ENCODE measurements around the gene TGFB1. TPM values are rescaled to one million over a fixed set of nuclear protein-coding genes. Genes with fewer than 3 reads are reported as not detected.

TGFB1 gene
- total and polyA plus RNA-seq, 9 of the 15 experiments (the other 6 are each of a cell fraction or from before 2014, with no cell fraction given): 0.24 to 159 (median 17.2) TPM

- ATAC-seq (no peak), DNase-seq (ENCODE audit: extremely low read depth in 1 of 4, low spot score in 3 of 4) (peak in 1 of 4 experiments; percentile 24), FAIRE-seq (no peak)
- peaks cover 30 to 50% of the 10 kb centered on the region in 2 experiments for H3K4me1 ChIP-seq (replicated peaks in 1 of 2; ENCODE audit: control insufficient read depth in 2 of 2, insufficient read depth in 2 of 2, low read length in 2 of 2)
- 50% methylated on average over 14 of the region's 14 CpGs for WGBS (ENCODE audit: insufficient coverage, low coverage, missing lambda C conversion rate)
- H3K9me3 ChIP-seq (replicated peaks; ENCODE audit: control insufficient read depth, insufficient read depth, low read depth, low read length): no peaks in the 10 kb centered on the region
- peak overlapping the region; percentile 95 for H3K4me2 ChIP-seq (ENCODE audit: insufficient read depth, low read length)
- peak overlapping the region; percentile 80 for H3K4me3 ChIP-seq
- CTCF ChIA-PET (ENCODE audit: low intra/inter-chr PET ratio): no interaction called here
- POLR2A ChIA-PET: interaction anchor here (0.6 to 2.9 kb wide), 10 partner anchors 10 to 99 kb away, joined by 3 to 20 read pairs (median 4); partner anchors contain the start of gene TGFB1
- in situ Hi-C loops (cut with MboI) (no loop called here), intact Hi-C loops (cut with micrococcal nuclease) (loop anchor here (10.0 kb wide), 1 partner anchor 70 kb away; the partner anchor contains the start of gene DMAC2)
- BruUV-seq (replicated peaks): no TSS peak
- peaks cover 45% of the 10 kb centered on the region for H3K79me2 ChIP-seq (ENCODE audit: control insufficient read depth, insufficient read depth, low read length)
- peak overlapping the region; percentile 100 for H3K27ac ChIP-seq (ENCODE audit: extremely low read depth, low read depth, low read length)
- H3K9ac ChIP-seq (ENCODE audit: insufficient read depth in 1 of 2, low read depth in 2 of 2, low read length in 2 of 2): peak overlapping the region; percentile 97 to 99; a peak in 3 of 4 replicates
- peak overlapping the region; percentile 98 for H2AFZ ChIP-seq (ENCODE audit: low read depth, low read length)
- no peaks in the 10 kb centered on the region for H3K9me1 ChIP-seq (ENCODE audit: control insufficient read depth, insufficient read depth, low read length)
- no peaks in the 10 kb centered on the region for H3K27me3 ChIP-seq (ENCODE audit: control insufficient read depth in 2 of 2, insufficient read depth in 2 of 2, low read length in 2 of 2)
- peaks cover 4% of the 10 kb centered on the region; the same call in 2 of the 3 replicates for H3K36me3 ChIP-seq (ENCODE audit: control insufficient read depth, insufficient read depth, low read length)
- no peaks in the 10 kb centered on the region for H4K20me1 ChIP-seq (replicated peaks; ENCODE audit: control insufficient read depth, insufficient read depth, low read length)
- TF ChIP-seq LCOR (CRISPR knock-in tag; IDR thresholded peaks at IDR 0.05) (no peak), ZNF407 (IDR thresholded peaks at IDR 0.05; ENCODE audit: low read depth) (peak; percentile 62; the same call in 1 of the 2 replicates), PRDM10 (IDR thresholded peaks at IDR 0.05; ENCODE audit: partially characterized antibody) (peak; percentile 83), SMARCA5 (IDR thresholded peaks at IDR 0.05) (peak; percentile 50; the same call in 1 of the 2 replicates), MBD2 (IDR thresholded peaks at IDR 0.05; ENCODE audit: borderline replicate concordance, low read depth) (no peak)
- TF ChIP-seq, protein P1, sequence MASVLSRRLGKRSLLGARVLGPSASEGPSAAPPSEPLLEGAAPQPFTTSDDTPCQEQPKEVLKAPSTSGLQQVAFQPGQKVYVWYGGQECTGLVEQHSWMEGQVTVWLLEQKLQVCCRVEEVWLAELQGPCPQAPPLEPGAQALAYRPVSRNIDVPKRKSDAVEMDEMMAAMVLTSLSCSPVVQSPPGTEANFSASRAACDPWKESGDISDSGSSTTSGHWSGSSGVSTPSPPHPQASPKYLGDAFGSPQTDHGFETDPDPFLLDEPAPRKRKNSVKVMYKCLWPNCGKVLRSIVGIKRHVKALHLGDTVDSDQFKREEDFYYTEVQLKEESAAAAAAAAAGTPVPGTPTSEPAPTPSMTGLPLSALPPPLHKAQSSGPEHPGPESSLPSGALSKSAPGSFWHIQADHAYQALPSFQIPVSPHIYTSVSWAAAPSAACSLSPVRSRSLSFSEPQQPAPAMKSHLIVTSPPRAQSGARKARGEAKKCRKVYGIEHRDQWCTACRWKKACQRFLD (CRISPR knock-in tag; IDR thresholded peaks at IDR 0.05): 0 out of 2 replicates have a peak, but pooled peaks have one; percentile 32
These were observed 11.0 kb upstream of the TGFB1 start for GRCh38 chr19:41364524-41365391.
